Liver (tissue), 9 donors: ENCODE results near the gene ZNF436. TPM values are rescaled to one million over a fixed set of nuclear protein-coding genes. Genes with fewer than 3 reads are reported as not detected.
A peak's percentile ranks its signal among the peaks of the same experiment; 100 is the strongest.

ENCODE experiments used
- DNase-seq: peaks from one replicate; pipeline ENCODE4 v3.0.0-alpha.2; 2017; ENCODE audit warnings: low spot score
- H3K27ac ChIP-seq, 2 donors: one replicate each; pipeline ENCODE4 v1.7.0; 2013; ENCODE audit warnings: inconsistent platforms in 2 of 2, low read length in 2 of 2, control low read depth in 1 of 2, low read depth in 1 of 2, mild to moderate bottlenecking in 1 of 2
- H3K27me3 ChIP-seq, 4 donors: one replicate each; pipeline versions ENCODE4 v1.6.1 to v1.7.0; 2013; ENCODE audit warnings: low read length in 3 of 4, inconsistent platforms in 1 of 4, mild to moderate bottlenecking in 1 of 4, moderate library complexity in 1 of 4; ENCODE audit not compliant: control insufficient read depth in 4 of 4, insufficient read depth in 4 of 4
- H3K36me3 ChIP-seq, 4 donors: one replicate each; pipeline versions ENCODE4 v1.6.1 to v1.7.0; 2013; ENCODE audit warnings: low read length in 3 of 4, mild to moderate bottlenecking in 3 of 4, low read depth in 1 of 4, moderate library complexity in 1 of 4; ENCODE audit not compliant: control insufficient read depth in 4 of 4, insufficient read depth in 3 of 4
- H3K4me1 ChIP-seq, 4 donors: one replicate each; pipeline versions ENCODE4 v1.6.1 to v1.7.0; 2013; ENCODE audit warnings: low read length in 3 of 4, mild to moderate bottlenecking in 3 of 4, moderate library complexity in 1 of 4; ENCODE audit not compliant: control insufficient read depth in 4 of 4, insufficient read depth in 4 of 4
- H3K4me3 ChIP-seq, 3 donors: one replicate each; pipeline versions ENCODE4 v1.6.1 to v1.7.0; 2013; ENCODE audit warnings: low read length in 3 of 3, control low read depth in 1 of 3, low read depth in 1 of 3, mild to moderate bottlenecking in 1 of 3
- H3K9ac ChIP-seq, 2 donors: one replicate each; pipeline ENCODE4 v1.7.0; 2013; ENCODE audit warnings: low read length in 2 of 2, mild to moderate bottlenecking in 2 of 2, moderate library complexity in 2 of 2, control low read depth in 1 of 2, low read depth in 1 of 2
- H3K9me3 ChIP-seq, 4 donors: one replicate each; pipeline versions ENCODE4 v1.6.1 to v1.7.0; 2013; ENCODE audit warnings: low read length in 3 of 4; ENCODE audit not compliant: control insufficient read depth in 4 of 4
- EGR1 ChIP-seq, 2 donors: IDR thresholded peaks; 2 replicates each; pipeline ENCODE4 v1.6.1; 2016 to 2018; ENCODE audit warnings: antibody characterized with exemption in 2 of 2, low read depth in 2 of 2
- FOXA1 ChIP-seq: IDR thresholded peaks from 2 replicates; pipeline ENCODE4 v1.6.1; 2016; ENCODE audit warnings: antibody characterized with exemption
- FOXA2 ChIP-seq: IDR thresholded peaks from 2 replicates; pipeline ENCODE4 v1.6.1; 2016; ENCODE audit warnings: antibody characterized with exemption
- GABPA ChIP-seq, 2 donors: IDR thresholded peaks in 1 of 2; conservative IDR thresholded peaks in 1 of 2; 2 replicates each; pipeline ENCODE4 v1.6.1; 2016; ENCODE audit warnings: antibody characterized with exemption in 2 of 2, mild to moderate bottlenecking in 1 of 2, moderate library complexity in 1 of 2
- HNF4A ChIP-seq, 2 donors: conservative IDR thresholded peaks; 2 replicates each; pipeline ENCODE4 v1.6.1; 2016; ENCODE audit warnings: antibody characterized with exemption in 2 of 2, mild to moderate bottlenecking in 2 of 2
- HNF4G ChIP-seq: IDR thresholded peaks from 2 replicates; pipeline ENCODE4 v1.6.1; 2016; ENCODE audit warnings: antibody characterized with exemption
- JUND ChIP-seq, 2 donors: IDR thresholded peaks; 2 replicates each; pipeline ENCODE4 v1.6.1; 2016; ENCODE audit warnings: antibody characterized with exemption in 2 of 2
- NR2F2 ChIP-seq: IDR thresholded peaks from 2 replicates; pipeline ENCODE4 v1.6.1; 2016; ENCODE audit warnings: antibody characterized with exemption
- RAD21 ChIP-seq, 2 donors: IDR thresholded peaks; 2 replicates each; pipeline ENCODE4 v1.6.1; 2016; ENCODE audit warnings: antibody characterized with exemption in 2 of 2, mild to moderate bottlenecking in 2 of 2
- RXRA ChIP-seq, 2 donors: IDR thresholded peaks; 2 replicates each; pipeline ENCODE4 v1.6.1; 2017 to 2018; ENCODE audit warnings: antibody characterized with exemption in 2 of 2, mild to moderate bottlenecking in 1 of 2
- SP1 ChIP-seq: IDR thresholded peaks from 2 replicates; pipeline ENCODE4 v1.6.1; 2018; ENCODE audit warnings: antibody characterized with exemption, mild to moderate bottlenecking
- TAF1 ChIP-seq: conservative IDR thresholded peaks from 2 replicates; pipeline ENCODE4 v1.6.1; 2016; ENCODE audit warnings: antibody characterized with exemption, mild to moderate bottlenecking
- YY1 ChIP-seq: IDR thresholded peaks from 2 replicates; pipeline ENCODE4 v1.6.1; 2016; ENCODE audit warnings: antibody characterized with exemption, mild to moderate bottlenecking
- WGBS: extraction: QIAGEN DNeasy Blood & Tissue Kit; methylation state at CpG from one replicate; pipeline ENCODE4 v1.1.7; 2013; 5-methylcytosine and 5-hydroxymethylcytosine counted together
- polyA plus RNA-seq, 2 donors: library from polyadenylated mRNA; stranded (reverse) in 1 of 2; unstranded in 1 of 2; fragments of 200-250 nt in 1 of 2; fragments of >200 nt in 1 of 2; fragmentation: Nextera tagmentation in 1 of 2; extraction: Ambion mirVana in 1 of 2; gene quantifications; one replicate each; pipeline versions ENCODE4 v1.2.1 to v1.2.3, GENCODE V29; 2013 to 2015
- total RNA-seq, 2 donors: library from RNA; depleted of rRNA; stranded (reverse); fragments of >200 nt; gene quantifications; one replicate each; pipeline ENCODE4 v1.2.3, GENCODE V29; 2014
- TF ChIP-seq, protein P1 (sequence below): IDR thresholded peaks from 2 replicates; pipeline ENCODE4 v1.6.1; 2016; ENCODE audit warnings: antibody characterized with exemption
- TF ChIP-seq, protein P2 (sequence below): IDR thresholded peaks from 2 replicates; pipeline ENCODE4 v1.6.1; 2016; ENCODE audit warnings: antibody characterized with exemption
- TF ChIP-seq, protein P3 (sequence below): IDR thresholded peaks from 2 replicates; pipeline ENCODE4 v1.6.1; 2016; ENCODE audit warnings: antibody characterized with exemption, mild to moderate bottlenecking
- TF ChIP-seq, protein P4 (sequence below): IDR thresholded peaks from 2 replicates; pipeline ENCODE4 v1.6.1; 2016; ENCODE audit warnings: antibody characterized with exemption
- TF ChIP-seq, protein P5 (sequence below): fragments of 150-350 bp; IDR thresholded peaks from 2 replicates; pipeline ENCODE4 v1.5.1; 2017; ENCODE audit warnings: improper control_type of control experiment, low read depth, low read length; ENCODE audit not compliant: missing input control
- donor health status: healthy.
- donor health status: healthy.
- donor health status: healthy.
- donor health status: healthy.
- donor health status: healthy.

ZNF436 gene
- total and polyA plus RNA-seq, 4 donors, result 1.3 to 8.0 (median 3.7) TPM

DNA sequence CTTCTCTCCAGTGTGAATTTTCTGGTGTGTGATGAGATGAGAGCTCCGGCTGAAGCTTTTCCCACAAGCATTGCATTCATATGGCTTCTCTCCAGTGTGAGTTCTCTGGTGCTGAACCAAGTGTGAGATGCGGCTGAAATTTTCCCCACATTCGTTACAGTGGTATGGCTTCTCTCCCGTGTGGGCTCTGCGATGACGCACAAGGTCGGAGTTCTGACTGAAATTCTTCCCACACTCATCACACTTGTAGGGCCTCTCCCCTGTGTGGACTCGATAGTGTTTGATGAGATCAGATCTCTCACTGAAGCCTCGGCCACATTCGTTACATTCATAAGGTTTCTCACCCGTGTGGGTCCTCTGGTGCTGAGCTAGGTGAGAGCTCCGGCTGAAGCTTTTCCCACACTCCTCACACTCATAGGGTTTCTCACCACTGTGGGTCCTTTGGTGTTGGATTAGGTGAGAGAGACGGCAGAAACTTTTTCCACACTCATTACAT lies 7.4 kb downstream of the ZNF436 start:
- 97% methylated on average over 13 of the region's 13 CpGs for WGBS
- no peak overlapping the region for H3K9ac ChIP-seq
- H3K9me3 ChIP-seq, result peaks cover 34 to 53% (median 43%) of the 10 kb centered on the region in 4 donors

DNA sequence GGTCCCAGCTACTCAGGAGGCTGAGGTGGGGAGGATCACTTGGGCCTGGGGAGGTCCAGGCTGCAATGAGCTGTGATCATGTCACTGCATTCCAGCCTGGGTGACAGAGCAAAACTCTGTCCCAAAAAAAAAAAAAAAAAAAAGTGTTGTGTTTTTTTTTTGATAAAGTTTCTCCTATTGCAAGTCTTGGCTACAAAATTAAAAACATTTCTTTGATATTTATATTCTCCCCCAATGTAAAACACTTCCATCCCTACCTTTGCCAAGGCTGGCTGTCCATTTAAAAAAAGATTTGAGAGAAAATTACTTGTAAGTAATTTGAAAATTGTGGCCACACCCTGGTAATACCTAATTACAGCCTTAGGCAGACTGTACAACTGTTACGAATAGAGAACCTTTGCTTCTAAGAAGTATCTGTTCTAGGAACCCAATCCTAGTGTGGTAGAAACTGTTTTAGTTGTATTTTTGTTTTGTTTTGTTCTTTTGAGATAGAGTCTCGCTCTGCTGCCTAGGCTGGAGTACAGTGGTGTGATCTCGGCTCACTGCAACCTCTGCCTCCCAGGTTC lies 11.2 kb downstream of the ZNF436 start:
- 97% methylated on average over 3 of the region's 3 CpGs for WGBS
- no peak overlapping the region for H3K4me3 ChIP-seq
- no peak overlapping the region for H3K9ac ChIP-seq
- H3K9me3 ChIP-seq, result peaks cover 29 to 48% (median 36%) of the 10 kb centered on the region in 4 donors
- H3K27ac ChIP-seq, result no peak overlapping the region
- H3K27me3 ChIP-seq, result no peaks in the 10 kb centered on the region
- no peak for DNase-seq
- TF ChIP-seq, protein P1, sequence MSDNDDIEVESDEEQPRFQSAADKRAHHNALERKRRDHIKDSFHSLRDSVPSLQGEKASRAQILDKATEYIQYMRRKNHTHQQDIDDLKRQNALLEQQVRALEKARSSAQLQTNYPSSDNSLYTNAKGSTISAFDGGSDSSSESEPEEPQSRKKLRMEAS, result no peak
- TF ChIP-seq HNF4G, result no peak
- TF ChIP-seq RXRA (IDR thresholded peaks at IDR 0.05), result no peak
- TF ChIP-seq, protein P2, sequence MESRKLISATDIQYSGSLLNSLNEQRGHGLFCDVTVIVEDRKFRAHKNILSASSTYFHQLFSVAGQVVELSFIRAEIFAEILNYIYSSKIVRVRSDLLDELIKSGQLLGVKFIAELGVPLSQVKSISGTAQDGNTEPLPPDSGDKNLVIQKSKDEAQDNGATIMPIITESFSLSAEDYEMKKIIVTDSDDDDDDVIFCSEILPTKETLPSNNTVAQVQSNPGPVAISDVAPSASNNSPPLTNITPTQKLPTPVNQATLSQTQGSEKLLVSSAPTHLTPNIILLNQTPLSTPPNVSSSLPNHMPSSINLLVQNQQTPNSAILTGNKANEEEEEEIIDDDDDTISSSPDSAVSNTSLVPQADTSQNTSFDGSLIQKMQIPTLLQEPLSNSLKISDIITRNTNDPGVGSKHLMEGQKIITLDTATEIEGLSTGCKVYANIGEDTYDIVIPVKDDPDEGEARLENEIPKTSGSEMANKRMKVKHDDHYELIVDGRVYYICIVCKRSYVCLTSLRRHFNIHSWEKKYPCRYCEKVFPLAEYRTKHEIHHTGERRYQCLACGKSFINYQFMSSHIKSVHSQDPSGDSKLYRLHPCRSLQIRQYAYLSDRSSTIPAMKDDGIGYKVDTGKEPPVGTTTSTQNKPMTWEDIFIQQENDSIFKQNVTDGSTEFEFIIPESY, result no peak
- no peak for TF ChIP-seq RAD21 (IDR thresholded peaks at IDR 0.05)
- TF ChIP-seq YY1, result no peak
- no peak for TF ChIP-seq FOXA2
- TF ChIP-seq, protein P3, sequence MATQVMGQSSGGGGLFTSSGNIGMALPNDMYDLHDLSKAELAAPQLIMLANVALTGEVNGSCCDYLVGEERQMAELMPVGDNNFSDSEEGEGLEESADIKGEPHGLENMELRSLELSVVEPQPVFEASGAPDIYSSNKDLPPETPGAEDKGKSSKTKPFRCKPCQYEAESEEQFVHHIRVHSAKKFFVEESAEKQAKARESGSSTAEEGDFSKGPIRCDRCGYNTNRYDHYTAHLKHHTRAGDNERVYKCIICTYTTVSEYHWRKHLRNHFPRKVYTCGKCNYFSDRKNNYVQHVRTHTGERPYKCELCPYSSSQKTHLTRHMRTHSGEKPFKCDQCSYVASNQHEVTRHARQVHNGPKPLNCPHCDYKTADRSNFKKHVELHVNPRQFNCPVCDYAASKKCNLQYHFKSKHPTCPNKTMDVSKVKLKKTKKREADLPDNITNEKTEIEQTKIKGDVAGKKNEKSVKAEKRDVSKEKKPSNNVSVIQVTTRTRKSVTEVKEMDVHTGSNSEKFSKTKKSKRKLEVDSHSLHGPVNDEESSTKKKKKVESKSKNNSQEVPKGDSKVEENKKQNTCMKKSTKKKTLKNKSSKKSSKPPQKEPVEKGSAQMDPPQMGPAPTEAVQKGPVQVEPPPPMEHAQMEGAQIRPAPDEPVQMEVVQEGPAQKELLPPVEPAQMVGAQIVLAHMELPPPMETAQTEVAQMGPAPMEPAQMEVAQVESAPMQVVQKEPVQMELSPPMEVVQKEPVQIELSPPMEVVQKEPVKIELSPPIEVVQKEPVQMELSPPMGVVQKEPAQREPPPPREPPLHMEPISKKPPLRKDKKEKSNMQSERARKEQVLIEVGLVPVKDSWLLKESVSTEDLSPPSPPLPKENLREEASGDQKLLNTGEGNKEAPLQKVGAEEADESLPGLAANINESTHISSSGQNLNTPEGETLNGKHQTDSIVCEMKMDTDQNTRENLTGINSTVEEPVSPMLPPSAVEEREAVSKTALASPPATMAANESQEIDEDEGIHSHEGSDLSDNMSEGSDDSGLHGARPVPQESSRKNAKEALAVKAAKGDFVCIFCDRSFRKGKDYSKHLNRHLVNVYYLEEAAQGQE, result no peak
- TF ChIP-seq NR2F2, result no peak
- TF ChIP-seq, protein P4, sequence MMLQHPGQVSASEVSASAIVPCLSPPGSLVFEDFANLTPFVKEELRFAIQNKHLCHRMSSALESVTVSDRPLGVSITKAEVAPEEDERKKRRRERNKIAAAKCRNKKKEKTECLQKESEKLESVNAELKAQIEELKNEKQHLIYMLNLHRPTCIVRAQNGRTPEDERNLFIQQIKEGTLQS, result no peak
- TF ChIP-seq FOXA1, result no peak
- no peak for TF ChIP-seq GABPA (IDR thresholded peaks at IDR 0.05 in 1 of 2, conservative IDR thresholded peaks at IDR 0.05 in 1 of 2)
- TF ChIP-seq TAF1, result no peak
- TF ChIP-seq SP1, result no peak
- TF ChIP-seq HNF4A (conservative IDR thresholded peaks at IDR 0.05), result no peak
- TF ChIP-seq JUND (IDR thresholded peaks at IDR 0.05), result no peak
- TF ChIP-seq, protein P5, sequence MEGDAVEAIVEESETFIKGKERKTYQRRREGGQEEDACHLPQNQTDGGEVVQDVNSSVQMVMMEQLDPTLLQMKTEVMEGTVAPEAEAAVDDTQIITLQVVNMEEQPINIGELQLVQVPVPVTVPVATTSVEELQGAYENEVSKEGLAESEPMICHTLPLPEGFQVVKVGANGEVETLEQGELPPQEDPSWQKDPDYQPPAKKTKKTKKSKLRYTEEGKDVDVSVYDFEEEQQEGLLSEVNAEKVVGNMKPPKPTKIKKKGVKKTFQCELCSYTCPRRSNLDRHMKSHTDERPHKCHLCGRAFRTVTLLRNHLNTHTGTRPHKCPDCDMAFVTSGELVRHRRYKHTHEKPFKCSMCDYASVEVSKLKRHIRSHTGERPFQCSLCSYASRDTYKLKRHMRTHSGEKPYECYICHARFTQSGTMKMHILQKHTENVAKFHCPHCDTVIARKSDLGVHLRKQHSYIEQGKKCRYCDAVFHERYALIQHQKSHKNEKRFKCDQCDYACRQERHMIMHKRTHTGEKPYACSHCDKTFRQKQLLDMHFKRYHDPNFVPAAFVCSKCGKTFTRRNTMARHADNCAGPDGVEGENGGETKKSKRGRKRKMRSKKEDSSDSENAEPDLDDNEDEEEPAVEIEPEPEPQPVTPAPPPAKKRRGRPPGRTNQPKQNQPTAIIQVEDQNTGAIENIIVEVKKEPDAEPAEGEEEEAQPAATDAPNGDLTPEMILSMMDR, result no peak
- TF ChIP-seq EGR1 (IDR thresholded peaks at IDR 0.05; ENCODE audit: low read depth in 2 of 2), result no peak
- H3K36me3 ChIP-seq, result peaks cover 8 to 37% (median 30%) of the 10 kb centered on the region in 4 donors
- no peaks in the 10 kb centered on the region for H3K4me1 ChIP-seq

More for the DNA sequence above, 7.4 kb downstream of the ZNF436 start:
- peaks cover 0 to 5% (median 4%) of the 10 kb centered on the region in 4 donors for H3K4me1 ChIP-seq
- TF ChIP-seq JUND (IDR thresholded peaks at IDR 0.05) (no peak), TAF1 (no peak), RXRA (IDR thresholded peaks at IDR 0.05) (no peak), NR2F2 (no peak), GABPA (IDR thresholded peaks at IDR 0.05 in 1 of 2, conservative IDR thresholded peaks at IDR 0.05 in 1 of 2) (no peak)
- TF ChIP-seq, protein P5, result no peak
- TF ChIP-seq, protein P4, result no peak
- no peaks in the 10 kb centered on the region for H3K27me3 ChIP-seq
- H3K27ac ChIP-seq, result no peak overlapping the region
- peaks cover 8 to 48% (median 40%) of the 10 kb centered on the region in 4 donors for H3K36me3 ChIP-seq
- no peak for DNase-seq
- peak overlapping the region in 2 of 3 donors; percentile 41 to 63 for H3K4me3 ChIP-seq
